Liver (tissue), 9 donors: ENCODE data around the gene SCO2. TPM values are rescaled to one million over a fixed set of nuclear protein-coding genes. Genes with fewer than 3 reads are reported as not detected.

Experiments used
- DNase-seq: peaks from one replicate; pipeline ENCODE4 v3.0.0-alpha.2; 2017; ENCODE audit warnings: low spot score
- H3K27ac ChIP-seq, 2 donors: one replicate each; pipeline ENCODE4 v1.7.0; 2013; ENCODE audit warnings: inconsistent platforms in 2 of 2, low read length in 2 of 2, control low read depth in 1 of 2, low read depth in 1 of 2, mild to moderate bottlenecking in 1 of 2
- H3K27me3 ChIP-seq, 4 donors: one replicate each; pipeline versions ENCODE4 v1.6.1 to v1.7.0; 2013; ENCODE audit warnings: low read length in 3 of 4, inconsistent platforms in 1 of 4, mild to moderate bottlenecking in 1 of 4, moderate library complexity in 1 of 4; ENCODE audit not compliant: control insufficient read depth in 4 of 4, insufficient read depth in 4 of 4
- H3K36me3 ChIP-seq, 4 donors: one replicate each; pipeline versions ENCODE4 v1.6.1 to v1.7.0; 2013; ENCODE audit warnings: low read length in 3 of 4, mild to moderate bottlenecking in 3 of 4, low read depth in 1 of 4, moderate library complexity in 1 of 4; ENCODE audit not compliant: control insufficient read depth in 4 of 4, insufficient read depth in 3 of 4
- H3K4me1 ChIP-seq, 4 donors: one replicate each; pipeline versions ENCODE4 v1.6.1 to v1.7.0; 2013; ENCODE audit warnings: low read length in 3 of 4, mild to moderate bottlenecking in 3 of 4, moderate library complexity in 1 of 4; ENCODE audit not compliant: control insufficient read depth in 4 of 4, insufficient read depth in 4 of 4
- H3K4me3 ChIP-seq, 3 donors: one replicate each; pipeline versions ENCODE4 v1.6.1 to v1.7.0; 2013; ENCODE audit warnings: low read length in 3 of 3, control low read depth in 1 of 3, low read depth in 1 of 3, mild to moderate bottlenecking in 1 of 3
- H3K9ac ChIP-seq, 2 donors: one replicate each; pipeline ENCODE4 v1.7.0; 2013; ENCODE audit warnings: low read length in 2 of 2, mild to moderate bottlenecking in 2 of 2, moderate library complexity in 2 of 2, control low read depth in 1 of 2, low read depth in 1 of 2
- H3K9me3 ChIP-seq, 4 donors: one replicate each; pipeline versions ENCODE4 v1.6.1 to v1.7.0; 2013; ENCODE audit warnings: low read length in 3 of 4; ENCODE audit not compliant: control insufficient read depth in 4 of 4
- ATF3 ChIP-seq: IDR thresholded peaks from 2 replicates; pipeline ENCODE4 v1.6.1; 2016; ENCODE audit warnings: antibody characterized with exemption
- CTCF ChIP-seq: fragments of 150-350 bp; IDR thresholded peaks from 2 replicates; pipeline ENCODE4 v1.5.1; 2017; ENCODE audit warnings: improper control_type of control experiment, low read depth, low read length; ENCODE audit not compliant: missing input control
- EGR1 ChIP-seq, 2 donors: IDR thresholded peaks; 2 replicates each; pipeline ENCODE4 v1.6.1; 2016 to 2018; ENCODE audit warnings: antibody characterized with exemption in 2 of 2, low read depth in 2 of 2
- FOXA1 ChIP-seq: IDR thresholded peaks from 2 replicates; pipeline ENCODE4 v1.6.1; 2016; ENCODE audit warnings: antibody characterized with exemption
- HNF4A ChIP-seq, 2 donors: conservative IDR thresholded peaks; 2 replicates each; pipeline ENCODE4 v1.6.1; 2016; ENCODE audit warnings: antibody characterized with exemption in 2 of 2, mild to moderate bottlenecking in 2 of 2
- JUND ChIP-seq, 2 donors: IDR thresholded peaks; 2 replicates each; pipeline ENCODE4 v1.6.1; 2016; ENCODE audit warnings: antibody characterized with exemption in 2 of 2
- MAX ChIP-seq: IDR thresholded peaks from 2 replicates; pipeline ENCODE4 v1.6.1; 2016; ENCODE audit warnings: antibody characterized with exemption
- NR2F2 ChIP-seq: IDR thresholded peaks from 2 replicates; pipeline ENCODE4 v1.6.1; 2016; ENCODE audit warnings: antibody characterized with exemption
- RAD21 ChIP-seq, 2 donors: IDR thresholded peaks; 2 replicates each; pipeline ENCODE4 v1.6.1; 2016; ENCODE audit warnings: antibody characterized with exemption in 2 of 2, mild to moderate bottlenecking in 2 of 2
- REST ChIP-seq: IDR thresholded peaks from 2 replicates; pipeline ENCODE4 v1.6.1; 2016; ENCODE audit warnings: antibody characterized with exemption, mild to moderate bottlenecking
- RXRA ChIP-seq, 2 donors: IDR thresholded peaks; 2 replicates each; pipeline ENCODE4 v1.6.1; 2017 to 2018; ENCODE audit warnings: antibody characterized with exemption in 2 of 2, mild to moderate bottlenecking in 1 of 2
- SP1 ChIP-seq: IDR thresholded peaks from 2 replicates; pipeline ENCODE4 v1.6.1; 2018; ENCODE audit warnings: antibody characterized with exemption, mild to moderate bottlenecking
- TAF1 ChIP-seq: conservative IDR thresholded peaks from 2 replicates; pipeline ENCODE4 v1.6.1; 2016; ENCODE audit warnings: antibody characterized with exemption, mild to moderate bottlenecking
- YY1 ChIP-seq: IDR thresholded peaks from 2 replicates; pipeline ENCODE4 v1.6.1; 2016; ENCODE audit warnings: antibody characterized with exemption, mild to moderate bottlenecking
- WGBS: extraction: QIAGEN DNeasy Blood & Tissue Kit; methylation state at CpG from one replicate; pipeline ENCODE4 v1.1.7; 2013; 5-methylcytosine and 5-hydroxymethylcytosine counted together
- polyA plus RNA-seq, 2 donors: library from polyadenylated mRNA; stranded (reverse) in 1 of 2; unstranded in 1 of 2; fragments of 200-250 nt in 1 of 2; fragments of >200 nt in 1 of 2; fragmentation: Nextera tagmentation in 1 of 2; extraction: Ambion mirVana in 1 of 2; gene quantifications; one replicate each; pipeline versions ENCODE4 v1.2.1 to v1.2.3, GENCODE V29; 2013 to 2015
- total RNA-seq, 2 donors: library from RNA; depleted of rRNA; stranded (reverse); fragments of >200 nt; gene quantifications; one replicate each; pipeline ENCODE4 v1.2.3, GENCODE V29; 2014
- donor health status: healthy.
- donor health status: healthy.
- donor health status: healthy.
- donor health status: healthy.
- donor health status: healthy.

SCO2 gene
- total and polyA plus RNA-seq, 4 donors, result 1.4 to 2.9 (median 1.8) TPM

- WGBS, result under 1% methylated on average over 77 of the region's 77 CpGs
- H3K9ac ChIP-seq, result peak overlapping the region; percentile 17 to 59
These were observed 873 bp upstream of the SCO2 start for GRCh38 chr22:50526108-50526833.

GRCh38 chr22:50525858-50526107 lies 385 bp upstream of the SCO2 start:
- TF ChIP-seq ATF3, result no peak
- no peak for TF ChIP-seq MAX
- no peak for TF ChIP-seq SP1
- no peak for TF ChIP-seq JUND (IDR thresholded peaks at IDR 0.05)
- TF ChIP-seq YY1, result no peak
- no peak for TF ChIP-seq REST
- TF ChIP-seq TAF1, result no peak
- no peak for TF ChIP-seq EGR1 (IDR thresholded peaks at IDR 0.05; ENCODE audit: low read depth in 2 of 2)
- TF ChIP-seq HNF4A (conservative IDR thresholded peaks at IDR 0.05), result no peak
- no peak for TF ChIP-seq FOXA1
- TF ChIP-seq RAD21 (IDR thresholded peaks at IDR 0.05), result no peak
- TF ChIP-seq NR2F2, result no peak
- no peak for TF ChIP-seq CTCF
- no peak for TF ChIP-seq RXRA (IDR thresholded peaks at IDR 0.05)
- Histone ChIP-seq H3K36me3 (peaks cover 9 to 29% (median 11%) of the 10 kb centered on the region in 4 donors), H3K9ac (no peak overlapping the region), H3K27me3 (no peaks in the 10 kb centered on the region), H3K27ac (peak overlapping the region; percentile 92 to 96), H3K4me1 (peaks cover 13 to 61% (median 31%) of the 10 kb centered on the region in 4 donors), H3K4me3 (peak overlapping the region; percentile 44 to 77 (median 73)), H3K9me3 (no peaks in the 10 kb centered on the region)
- no peak for DNase-seq
- under 1% methylated on average over 33 of the region's 33 CpGs for WGBS

More at GRCh38 chr22:50526108-50526833, 873 bp upstream of the SCO2 start:
- H3K4me1 ChIP-seq, result peaks cover 13 to 61% (median 31%) of the 10 kb centered on the region in 4 donors
- no peaks in the 10 kb centered on the region for H3K9me3 ChIP-seq
- H3K27me3 ChIP-seq, result no peaks in the 10 kb centered on the region
- no peak for TF ChIP-seq JUND (IDR thresholded peaks at IDR 0.05)
- no peak for TF ChIP-seq HNF4A (conservative IDR thresholded peaks at IDR 0.05)
- peak; percentile 51 for TF ChIP-seq CTCF
- peak overlapping the region; percentile 92 to 96 for H3K27ac ChIP-seq
- peaks cover 9 to 25% (median 11%) of the 10 kb centered on the region in 4 donors for H3K36me3 ChIP-seq
- DNase-seq, result peak; percentile 78
- H3K4me3 ChIP-seq, result peak overlapping the region; percentile 44 to 77 (median 73)
